K562 (cell line): ENCODE data around the gene ZKSCAN3. TPM values are rescaled to one million over a fixed set of nuclear protein-coding genes. Genes with fewer than 3 reads are reported as not detected.

Source experiments
- MAFG ChIP-seq: fragments of 450-650 bp; conservative IDR thresholded peaks from 2 replicates; pipeline ENCODE4 v1.6.1; 2016; ENCODE audit warnings: missing genetic modification characterization, missing compliant biosample characterization
- MTF1 ChIP-seq: fragments of 250-450 bp; sonication (Bioruptor Pico); IDR thresholded peaks from 2 replicates; pipeline ENCODE4 v1.9.0; 2021; ENCODE audit warnings: moderate library complexity, mild to moderate bottlenecking, inconsistent platforms, borderline replicate concordance
- ZNF277 ChIP-seq: fragments of 250-450 bp; sonication (Bioruptor Pico); IDR thresholded peaks from 2 replicates; pipeline ENCODE4 v1.8.0; 2022; ENCODE audit warnings: inconsistent platforms, mild to moderate bottlenecking, moderate library complexity, borderline replicate concordance
- ZNF318 ChIP-seq, 2 experiments: fragments of 450-650 bp; IDR thresholded peaks; 2 replicates each; pipeline ENCODE4 v1.6.1; 2016; ENCODE audit warnings: mild to moderate bottlenecking in 2 of 2, borderline replicate concordance in 1 of 2, low read depth in 1 of 2, moderate library complexity in 1 of 2
- polyA plus RNA-seq, 8 experiments: library from polyadenylated mRNA; depleted of rRNA in 4 of 8; stranded (reverse) in 5 of 8; unstranded in 3 of 8; fragments of >200 nt; fragmentation: Nextera tagmentation in 2 of 8; fragmentation: Illumina TruSeq in 1 of 8; extraction: Ambion mirVana in 2 of 8; extraction: Trizol in 1 of 8; gene quantifications; 2 replicates each; pipeline versions ENCODE4 v1.2.1 to v1.2.3, GENCODE V29; 2011 to 2014; ENCODE audit warnings: inconsistent platforms in 1 of 8, missing spikeins in 1 of 8
- total RNA-seq, 7 experiments: library from RNA; depleted of rRNA in 6 of 7; stranded (reverse); fragments of >200 nt in 6 of 7; fragmentation: Illumina TruSeq in 2 of 7; extraction: Trizol in 2 of 7; gene quantifications; 2 replicates each; pipeline versions ENCODE4 v1.2.1 to v1.2.3, GENCODE V29; 2011 to 2021; ENCODE audit warnings: low replicate concordance in 1 of 7
- TF ChIP-seq, protein P1 (sequence below): sonication (generic); formaldehyde crosslinking; IDR thresholded peaks from 2 replicates; pipeline ENCODE4 v1.8.1; 2023; ENCODE audit warnings: missing genetic modification reagents, mild to moderate bottlenecking, borderline replicate concordance

Gene ZKSCAN3
- total and polyA plus RNA-seq, 9 of the 15 experiments (the other 6 are each of a cell fraction or from before 2014, with no cell fraction given) = 3.0 to 12.4 (median 10.2) TPM

DNA sequence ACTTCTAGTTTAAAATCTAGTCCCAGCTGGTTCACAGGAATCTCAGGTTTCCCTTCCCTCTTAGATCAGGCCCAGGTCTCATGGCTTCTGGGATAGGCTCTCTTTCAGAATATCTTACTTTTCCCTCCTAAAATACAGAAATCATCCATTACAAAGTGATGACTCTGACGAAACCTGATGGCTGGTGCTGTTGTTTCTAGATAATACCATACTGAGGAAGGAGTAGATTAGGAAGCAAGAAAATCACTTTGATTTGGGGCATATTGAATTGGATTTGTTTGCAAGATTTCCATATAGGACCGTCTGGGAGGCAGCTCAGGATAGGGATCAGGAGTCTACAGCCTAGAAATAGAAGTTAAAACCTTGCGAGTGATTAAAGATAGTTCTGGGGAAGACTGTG, 3.6 kb downstream of the ZKSCAN3 start (continued):
- TF ChIP-seq ZNF318 (IDR thresholded peaks at IDR 0.05; ENCODE audit: borderline replicate concordance in 1 of 2, low read depth in 1 of 2) (no peak), MAFG (tag) (peak; percentile 19; the same call in 1 of the 2 replicates), ZNF277 (CRISPR knock-in tag) (no peak), MTF1 (CRISPR knock-in tag) (no peak)
- TF ChIP-seq, protein P1, sequence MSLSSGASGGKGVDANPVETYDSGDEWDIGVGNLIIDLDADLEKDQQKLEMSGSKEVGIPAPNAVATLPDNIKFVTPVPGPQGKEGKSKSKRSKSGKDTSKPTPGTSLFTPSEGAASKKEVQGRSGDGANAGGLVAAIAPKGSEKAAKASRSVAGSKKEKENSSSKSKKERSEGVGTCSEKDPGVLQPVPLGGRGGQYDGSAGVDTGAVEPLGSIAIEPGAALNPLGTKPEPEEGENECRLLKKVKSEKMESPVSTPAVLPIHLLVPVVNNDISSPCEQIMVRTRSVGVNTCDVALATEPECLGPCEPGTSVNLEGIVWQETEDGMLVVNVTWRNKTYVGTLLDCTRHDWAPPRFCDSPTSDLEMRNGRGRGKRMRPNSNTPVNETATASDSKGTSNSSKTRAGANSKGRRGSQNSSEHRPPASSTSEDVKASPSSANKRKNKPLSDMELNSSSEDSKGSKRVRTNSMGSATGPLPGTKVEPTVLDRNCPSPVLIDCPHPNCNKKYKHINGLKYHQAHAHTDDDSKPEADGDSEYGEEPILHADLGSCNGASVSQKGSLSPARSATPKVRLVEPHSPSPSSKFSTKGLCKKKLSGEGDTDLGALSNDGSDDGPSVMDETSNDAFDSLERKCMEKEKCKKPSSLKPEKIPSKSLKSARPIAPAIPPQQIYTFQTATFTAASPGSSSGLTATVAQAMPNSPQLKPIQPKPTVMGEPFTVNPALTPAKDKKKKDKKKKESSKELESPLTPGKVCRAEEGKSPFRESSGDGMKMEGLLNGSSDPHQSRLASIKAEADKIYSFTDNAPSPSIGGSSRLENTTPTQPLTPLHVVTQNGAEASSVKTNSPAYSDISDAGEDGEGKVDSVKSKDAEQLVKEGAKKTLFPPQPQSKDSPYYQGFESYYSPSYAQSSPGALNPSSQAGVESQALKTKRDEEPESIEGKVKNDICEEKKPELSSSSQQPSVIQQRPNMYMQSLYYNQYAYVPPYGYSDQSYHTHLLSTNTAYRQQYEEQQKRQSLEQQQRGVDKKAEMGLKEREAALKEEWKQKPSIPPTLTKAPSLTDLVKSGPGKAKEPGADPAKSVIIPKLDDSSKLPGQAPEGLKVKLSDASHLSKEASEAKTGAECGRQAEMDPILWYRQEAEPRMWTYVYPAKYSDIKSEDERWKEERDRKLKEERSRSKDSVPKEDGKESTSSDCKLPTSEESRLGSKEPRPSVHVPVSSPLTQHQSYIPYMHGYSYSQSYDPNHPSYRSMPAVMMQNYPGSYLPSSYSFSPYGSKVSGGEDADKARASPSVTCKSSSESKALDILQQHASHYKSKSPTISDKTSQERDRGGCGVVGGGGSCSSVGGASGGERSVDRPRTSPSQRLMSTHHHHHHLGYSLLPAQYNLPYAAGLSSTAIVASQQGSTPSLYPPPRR (CRISPR knock-in tag) = no peak
